Ishikawa (cell line): ENCODE results near the gene SEPTIN5.

ENCODE experiments used
- EP300 ChIP-seq: IDR thresholded peaks from 2 replicates; pipeline ENCODE4 v1.6.1; 2012; ENCODE audit warnings: borderline replicate concordance
- MAX ChIP-seq: IDR thresholded peaks from 2 replicates; pipeline ENCODE4 v1.6.1; 2012
- NFIC ChIP-seq: IDR thresholded peaks from 2 replicates; pipeline ENCODE4 v1.6.1; 2012
- RAD21 ChIP-seq: IDR thresholded peaks from 2 replicates; pipeline ENCODE4 v1.6.1; 2012; ENCODE audit warnings: low read depth
- REST ChIP-seq: IDR thresholded peaks from 2 replicates; pipeline ENCODE4 v1.6.1; 2012; ENCODE audit warnings: low read depth, mild to moderate bottlenecking
- TAF1 ChIP-seq: IDR thresholded peaks from 2 replicates; pipeline ENCODE4 v1.6.1; 2012; ENCODE audit warnings: low read depth, mild to moderate bottlenecking

- TF ChIP-seq NFIC (no peak), EP300 (no peak), RAD21 (no peak), TAF1 (no peak), REST (no peak), MAX (no peak)
Observed at GRCh38 chr22:19722178-19722981, 8.1 kb downstream of the SEPTIN5 start.
